Suprapubic skin (tissue), 4 donors: Measurements from ENCODE around the gene FRMD4A. TPM values are rescaled to one million over a fixed set of nuclear protein-coding genes. Genes with fewer than 3 reads are reported as not detected.
"Not testable (repeated sequence)": the region's sequence is repeated elsewhere in the genome, so short reads cannot be mapped to it uniquely, and the experiment has no call there.

Experiments
- DNase-seq, 2 donors: peaks; one replicate each; pipeline ENCODE4 v3.0.0-alpha.2; 2019; ENCODE audit warnings: low spot score in 2 of 2
- H3K27ac ChIP-seq: fragments of 200-600 bp; sonication (generic); one replicate; pipeline ENCODE4 v1.5.1; 2019
- H3K27me3 ChIP-seq: fragments of 200-600 bp; sonication (generic); one replicate; pipeline ENCODE4 v1.5.1; 2019
- H3K36me3 ChIP-seq: fragments of 200-600 bp; sonication (generic); one replicate; pipeline ENCODE4 v1.5.1; 2019
- H3K4me1 ChIP-seq: fragments of 200-600 bp; sonication (generic); one replicate; pipeline ENCODE4 v1.5.1; 2019
- H3K4me3 ChIP-seq: fragments of 200-600 bp; sonication (generic); one replicate; pipeline ENCODE4 v1.5.1; 2019; ENCODE audit warnings: mild to moderate bottlenecking
- H3K9me3 ChIP-seq: fragments of 200-600 bp; sonication (generic); one replicate; pipeline ENCODE4 v1.5.1; 2019
- EP300 ChIP-seq: sonication (generic); formaldehyde crosslinking; IDR thresholded peaks from one replicate; pipeline ENCODE4 v1.6.1; 2017; ENCODE audit warnings: antibody characterized with exemption
- POLR2A ChIP-seq, 2 donors: fragments of 450-650 bp; IDR thresholded peaks; one replicate each; pipeline ENCODE4 v1.6.1; 2017; ENCODE audit warnings: antibody characterized with exemption in 2 of 2, mild to moderate bottlenecking in 2 of 2, moderate library complexity in 2 of 2
- POLR2AphosphoS5 ChIP-seq, 3 donors: sonication (generic); formaldehyde crosslinking; IDR thresholded peaks; one replicate each; pipeline ENCODE4 v1.6.1; 2017; ENCODE audit warnings: antibody characterized with exemption in 3 of 3
- WGBS: methylation state at CpG from one replicate; pipeline ENCODE4 v1.1.5; 2018; 5-methylcytosine and 5-hydroxymethylcytosine counted together
- total RNA-seq, 4 donors: library from RNA; depleted of rRNA; stranded (reverse); fragments of >200 nt; gene quantifications; one replicate each; pipeline ENCODE4 v1.1.0, GENCODE V29; 2016
- TF ChIP-seq, protein P1 (sequence below), 2 donors: fragments of 200-600 bp in 1 of 2; fragments of 450-650 bp in 1 of 2; sonication (generic) in 1 of 2; IDR thresholded peaks; one replicate each; pipeline ENCODE4 v1.5.1; 2016 to 2019; ENCODE audit warnings: antibody characterized with exemption in 2 of 2, mild to moderate bottlenecking in 1 of 2, moderate library complexity in 1 of 2

FRMD4A gene
- total RNA-seq, 4 donors from 2014 or later: 27.4 to 86.3 (median 58.0) TPM

DNA sequence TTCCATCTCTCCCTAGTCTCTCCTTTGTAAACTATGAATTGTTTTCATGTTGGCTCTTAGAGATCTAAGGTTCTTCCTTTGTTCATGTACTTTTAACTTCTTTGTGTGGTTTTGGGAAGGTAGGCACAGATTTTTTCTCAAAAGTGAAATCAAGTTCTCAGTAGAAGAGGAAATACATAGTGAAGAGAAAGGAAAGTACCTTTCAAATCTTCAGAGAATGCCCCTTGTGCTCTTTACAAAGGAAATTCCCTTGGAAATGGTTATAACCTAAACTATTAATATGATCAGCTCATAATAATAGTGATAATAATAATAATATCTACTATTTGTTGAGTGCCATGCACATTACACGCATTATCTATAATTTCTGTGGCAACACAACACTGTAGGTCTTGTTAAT lies 425.4 kb downstream of the FRMD4A start:
- no peaks in the 10 kb centered on the region for H3K4me1 ChIP-seq
- DNase-seq: no peak
- peaks cover 3% of the 10 kb centered on the region for H3K9me3 ChIP-seq
- 97% methylated on average over 1 of the region's 1 CpG for WGBS
- TF ChIP-seq, protein P1, sequence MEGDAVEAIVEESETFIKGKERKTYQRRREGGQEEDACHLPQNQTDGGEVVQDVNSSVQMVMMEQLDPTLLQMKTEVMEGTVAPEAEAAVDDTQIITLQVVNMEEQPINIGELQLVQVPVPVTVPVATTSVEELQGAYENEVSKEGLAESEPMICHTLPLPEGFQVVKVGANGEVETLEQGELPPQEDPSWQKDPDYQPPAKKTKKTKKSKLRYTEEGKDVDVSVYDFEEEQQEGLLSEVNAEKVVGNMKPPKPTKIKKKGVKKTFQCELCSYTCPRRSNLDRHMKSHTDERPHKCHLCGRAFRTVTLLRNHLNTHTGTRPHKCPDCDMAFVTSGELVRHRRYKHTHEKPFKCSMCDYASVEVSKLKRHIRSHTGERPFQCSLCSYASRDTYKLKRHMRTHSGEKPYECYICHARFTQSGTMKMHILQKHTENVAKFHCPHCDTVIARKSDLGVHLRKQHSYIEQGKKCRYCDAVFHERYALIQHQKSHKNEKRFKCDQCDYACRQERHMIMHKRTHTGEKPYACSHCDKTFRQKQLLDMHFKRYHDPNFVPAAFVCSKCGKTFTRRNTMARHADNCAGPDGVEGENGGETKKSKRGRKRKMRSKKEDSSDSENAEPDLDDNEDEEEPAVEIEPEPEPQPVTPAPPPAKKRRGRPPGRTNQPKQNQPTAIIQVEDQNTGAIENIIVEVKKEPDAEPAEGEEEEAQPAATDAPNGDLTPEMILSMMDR (IDR thresholded peaks at IDR 0.05): no peak
- TF ChIP-seq POLR2A (IDR thresholded peaks at IDR 0.05) (no peak), EP300 (no peak), POLR2AphosphoS5 (IDR thresholded peaks at IDR 0.05) (no peak)
- H3K27me3 ChIP-seq: no peaks in the 10 kb centered on the region
- no peak overlapping the region for H3K4me3 ChIP-seq
- no peaks in the 10 kb centered on the region for H3K36me3 ChIP-seq
- H3K27ac ChIP-seq: no peak overlapping the region

DNA sequence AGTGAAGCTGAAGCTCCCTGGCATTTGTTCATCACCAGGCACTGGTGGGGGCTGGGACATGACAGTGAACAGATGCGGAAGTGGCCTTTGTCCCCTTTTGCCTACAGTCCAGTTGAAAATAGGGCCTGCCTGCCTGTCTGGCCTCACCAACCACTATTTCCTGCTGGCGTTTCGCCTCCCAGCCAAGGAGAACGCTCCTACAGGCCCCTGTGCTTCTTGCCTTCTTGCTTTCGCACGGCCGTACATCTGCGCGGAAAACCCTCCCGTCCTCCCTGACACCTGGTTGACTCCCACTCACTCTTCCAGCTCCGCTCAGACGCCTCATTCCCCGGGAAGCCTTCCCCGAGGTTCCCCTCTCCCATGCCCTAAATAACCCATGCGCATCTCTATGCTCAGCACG lies 426.7 kb downstream of the FRMD4A start:
- H3K4me3 ChIP-seq: no peak overlapping the region
- no peaks in the 10 kb centered on the region for H3K9me3 ChIP-seq
- H3K27me3 ChIP-seq: no peaks in the 10 kb centered on the region
- H3K4me1 ChIP-seq: no peaks in the 10 kb centered on the region
- no peak for DNase-seq
- no peak overlapping the region for H3K27ac ChIP-seq
- H3K36me3 ChIP-seq: no peaks in the 10 kb centered on the region
- TF ChIP-seq, protein P1 (IDR thresholded peaks at IDR 0.05): no peak
- TF ChIP-seq POLR2A (IDR thresholded peaks at IDR 0.05) (no peak), EP300 (no peak), POLR2AphosphoS5 (IDR thresholded peaks at IDR 0.05) (no peak)
- WGBS: 78% methylated on average over 16 of the region's 16 CpGs

DNA sequence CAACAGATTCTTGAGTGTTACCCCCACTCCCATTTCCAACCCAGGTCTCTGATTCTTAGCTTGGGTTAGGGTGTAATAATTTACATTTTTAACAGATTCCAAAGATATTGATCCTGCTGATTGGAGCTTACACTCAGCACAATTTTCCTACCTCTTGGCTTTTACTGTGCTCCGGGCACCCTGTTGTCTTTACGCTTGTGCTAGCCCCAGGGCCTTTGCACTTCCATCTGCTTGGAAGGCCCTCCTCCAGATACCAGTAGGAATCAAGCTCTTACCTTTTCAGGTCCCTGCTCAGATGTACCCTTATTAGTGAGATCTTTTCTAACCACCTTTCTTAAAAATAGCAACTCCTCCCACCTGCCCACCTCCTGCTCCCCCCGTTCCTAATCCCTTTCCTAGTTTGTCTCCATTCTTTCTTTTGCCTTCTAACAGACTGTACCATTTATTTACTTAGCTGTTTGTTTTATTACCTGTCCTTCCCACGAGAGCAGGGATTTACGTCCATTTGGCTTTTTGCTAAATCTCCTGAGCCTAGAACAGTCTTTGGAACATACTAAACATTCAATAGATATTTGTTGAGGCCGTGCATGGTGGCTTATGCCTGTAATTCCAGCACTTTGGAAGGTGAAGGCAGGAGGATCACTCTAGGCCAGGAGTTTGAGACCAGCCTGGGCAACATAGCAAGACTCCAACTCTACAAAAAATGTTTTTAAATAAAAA lies 427.7 kb downstream of the FRMD4A start:
- no peak overlapping the region for H3K27ac ChIP-seq
- no peaks in the 10 kb centered on the region for H3K4me1 ChIP-seq
- H3K36me3 ChIP-seq: no peaks in the 10 kb centered on the region
- TF ChIP-seq EP300 (no peak), POLR2A (IDR thresholded peaks at IDR 0.05) (no peak), POLR2AphosphoS5 (IDR thresholded peaks at IDR 0.05) (no peak)
- TF ChIP-seq, protein P1 (IDR thresholded peaks at IDR 0.05): no peak
- no peaks in the 10 kb centered on the region for H3K9me3 ChIP-seq
- no peak for DNase-seq
- no peak overlapping the region for H3K4me3 ChIP-seq
- 89% methylated on average over 6 of the region's 6 CpGs for WGBS
- no peaks in the 10 kb centered on the region for H3K27me3 ChIP-seq

DNA sequence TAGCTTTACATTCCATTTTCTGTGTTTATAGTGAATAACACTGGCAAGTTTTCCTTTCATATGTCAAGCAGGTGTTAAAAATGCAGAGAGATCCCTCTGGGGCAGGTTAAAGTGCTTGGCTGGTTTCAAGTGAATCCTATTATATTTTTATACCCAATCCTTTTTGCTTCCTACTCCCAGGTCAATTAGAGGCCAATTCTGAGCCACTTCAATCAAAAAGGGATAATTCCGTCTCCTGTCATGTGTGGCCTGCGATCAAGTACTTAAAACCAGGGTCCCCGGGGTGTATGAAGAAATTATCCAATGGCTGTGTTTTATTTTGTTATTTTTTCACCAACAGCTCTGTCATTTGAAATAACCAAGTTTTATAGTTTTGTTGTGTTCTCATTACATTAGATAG lies 430.8 kb downstream of the FRMD4A start:
- no peak for DNase-seq
- WGBS: 89% methylated on average over 3 of the region's 3 CpGs
- Histone ChIP-seq H3K27me3 (no peaks in the 10 kb centered on the region), H3K9me3 (no peaks in the 10 kb centered on the region), H3K36me3 (no peaks in the 10 kb centered on the region), H3K27ac (no peak overlapping the region), H3K4me1 (no peaks in the 10 kb centered on the region), H3K4me3 (no peak overlapping the region)
- TF ChIP-seq, protein P1 (IDR thresholded peaks at IDR 0.05): no peak
- TF ChIP-seq EP300: no peak
- no peak for TF ChIP-seq POLR2AphosphoS5 (IDR thresholded peaks at IDR 0.05)
- no peak for TF ChIP-seq POLR2A (IDR thresholded peaks at IDR 0.05)

- 97% methylated on average over 1 of the region's 1 CpG for WGBS
- not testable (repeated sequence) for H3K4me1 ChIP-seq, H3K27ac ChIP-seq, H3K9me3 ChIP-seq, DNase-seq, H3K36me3 ChIP-seq, H3K4me3 ChIP-seq
- peaks cover 23% of the 10 kb centered on the region for H3K27me3 ChIP-seq
These were observed 434.6 kb downstream of the FRMD4A start for GRCh38 chr10:13896146-13896545.
